ENCODE measurements around the gene PNPLA1. TPM values are rescaled to one million over a fixed set of nuclear protein-coding genes. Genes with fewer than 3 reads are reported as not detected.

Gene PNPLA1
- total RNA-seq, 2 donors from 2014 or later = 2.0 TPM; not detected in 1

DNA sequence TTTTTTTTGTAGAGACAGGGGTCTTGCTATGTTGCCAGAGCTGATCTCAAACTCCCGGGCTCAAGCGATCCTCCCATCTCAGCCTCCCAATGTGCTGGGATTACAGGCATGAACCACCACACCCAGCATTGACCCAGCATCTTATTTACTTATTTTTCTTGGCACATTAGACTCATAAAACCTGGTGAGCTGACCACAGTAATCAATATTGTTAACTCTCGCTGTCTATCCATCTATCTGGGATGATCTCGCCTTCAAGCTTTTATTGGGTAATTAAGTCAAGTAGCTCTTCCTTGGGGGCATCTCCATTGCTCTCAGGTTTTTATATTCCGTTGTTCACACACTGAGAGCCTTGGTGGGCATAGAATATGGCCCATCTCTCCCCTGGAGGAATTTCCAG, 17.0 kb downstream of the PNPLA1 start:
- intact Hi-C loops (cut with DNase I) = no loop called here
- no peak for DNase-seq (ENCODE audit: low spot score)
- no peaks in the 10 kb centered on the region for H3K4me1 ChIP-seq (replicated peaks)
- H3K9me3 ChIP-seq = no peaks in the 10 kb centered on the region
- TF ChIP-seq POLR2A (IDR thresholded peaks at IDR 0.05) (no peak), CTCF (IDR thresholded peaks at IDR 0.05) (no peak), POLR2AphosphoS5 (IDR thresholded peaks at IDR 0.05) (no peak)
- H3K27ac ChIP-seq = no peak overlapping the region
- H3K36me3 ChIP-seq = no peaks in the 10 kb centered on the region
- no peaks in the 10 kb centered on the region for H3K27me3 ChIP-seq (replicated peaks; ENCODE audit: insufficient read depth)
- WGBS = 64% methylated on average over 5 of the region's 5 CpGs
- no peak overlapping the region for H3K4me3 ChIP-seq

- Histone ChIP-seq H3K4me3 (no peak overlapping the region), H3K4me1 (replicated peaks) (no peaks in the 10 kb centered on the region), H3K9me3 (no peaks in the 10 kb centered on the region), H3K27ac (no peak overlapping the region), H3K27me3 (replicated peaks; ENCODE audit: insufficient read depth) (no peaks in the 10 kb centered on the region), H3K36me3 (no peaks in the 10 kb centered on the region)
- no peak for TF ChIP-seq CTCF (IDR thresholded peaks at IDR 0.05)
- no peak for TF ChIP-seq POLR2AphosphoS5 (IDR thresholded peaks at IDR 0.05)
- TF ChIP-seq POLR2A (IDR thresholded peaks at IDR 0.05) = no peak
- no peak for DNase-seq (ENCODE audit: low spot score)
- intact Hi-C loops (cut with DNase I) = no loop called here
- WGBS = 56% methylated on average over 7 of the region's 7 CpGs
These were observed 19.5 kb downstream of the PNPLA1 start for GRCh38 chr6:36289281-36289878.

DNA sequence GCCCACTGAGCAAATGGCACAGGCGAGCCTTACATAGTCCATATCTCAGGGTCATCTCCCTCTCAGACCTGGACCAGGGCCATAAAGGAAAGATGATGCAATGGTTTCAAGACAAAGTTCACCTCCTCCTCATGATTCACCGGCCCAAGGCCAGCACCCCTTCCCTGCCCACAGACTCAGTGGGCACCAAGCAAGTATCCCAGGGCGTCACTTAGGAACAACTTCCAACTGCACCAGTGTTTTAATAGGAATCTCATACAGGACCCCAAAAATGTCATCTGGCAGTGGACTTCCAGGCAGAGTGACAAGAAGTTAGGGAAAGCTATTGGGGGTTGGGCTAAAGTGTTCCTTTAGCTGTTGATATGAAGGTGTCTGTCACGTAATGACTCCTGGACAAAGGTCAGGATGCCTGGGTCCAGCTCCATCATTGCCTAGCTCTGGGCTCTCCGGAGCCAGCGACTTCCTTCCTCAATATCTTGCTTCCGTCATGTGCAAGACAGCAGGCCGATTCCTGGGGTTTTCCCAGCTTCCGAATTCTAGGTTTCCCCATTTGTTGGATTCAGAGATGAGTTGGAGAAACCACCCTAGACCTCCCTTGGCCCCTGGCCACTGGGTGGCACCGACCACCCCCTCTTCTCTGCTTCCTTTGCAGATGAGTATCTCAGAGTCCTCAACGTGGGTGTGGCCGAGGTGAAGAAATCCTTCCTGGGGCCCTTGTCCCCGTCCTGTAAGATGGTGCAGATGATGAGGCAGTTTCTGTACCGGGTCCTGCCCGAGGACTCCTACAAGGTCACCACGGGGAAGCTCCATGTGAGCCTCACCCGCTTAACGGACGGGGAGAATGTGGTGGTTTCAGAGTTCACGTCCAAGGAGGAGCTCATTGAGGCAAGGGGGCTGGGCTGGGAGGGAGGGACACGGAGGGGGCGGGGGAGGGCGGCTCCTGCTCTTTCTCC, 21.1 kb downstream of the PNPLA1 start:
- DNase-seq (ENCODE audit: low spot score) = no peak
- Histone ChIP-seq H3K9me3 (no peaks in the 10 kb centered on the region), H3K4me1 (replicated peaks) (no peaks in the 10 kb centered on the region), H3K36me3 (no peaks in the 10 kb centered on the region), H3K27me3 (replicated peaks; ENCODE audit: insufficient read depth) (no peaks in the 10 kb centered on the region), H3K4me3 (no peak overlapping the region), H3K27ac (no peak overlapping the region)
- intact Hi-C loops (cut with DNase I) = no loop called here
- TF ChIP-seq CTCF (IDR thresholded peaks at IDR 0.05) (no peak), POLR2A (IDR thresholded peaks at IDR 0.05) (no peak), POLR2AphosphoS5 (IDR thresholded peaks at IDR 0.05) (no peak)
- 72% methylated on average over 23 of the region's 23 CpGs for WGBS

DNA sequence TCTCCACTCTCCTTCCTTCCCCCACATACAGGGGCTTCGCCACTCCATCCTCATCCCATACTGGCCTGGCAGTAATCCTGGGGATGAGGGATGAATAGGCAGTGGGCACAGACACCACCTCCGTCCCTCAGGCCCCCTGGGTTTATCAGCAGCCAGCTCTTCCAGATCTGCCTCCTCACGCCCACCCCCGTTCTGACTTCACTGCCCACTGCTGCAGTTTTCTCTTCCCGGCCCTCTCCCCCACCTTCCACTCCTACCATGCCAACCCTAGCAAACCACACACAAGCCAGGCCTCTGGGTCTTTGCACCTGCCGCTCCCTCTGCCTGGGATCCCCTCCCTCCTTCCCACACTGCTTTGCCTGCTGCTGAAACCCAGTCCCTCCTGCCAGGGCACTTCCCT, 22.3 kb downstream of the PNPLA1 start:
- Histone ChIP-seq H3K4me3 (no peak overlapping the region), H3K27me3 (replicated peaks; ENCODE audit: insufficient read depth) (no peaks in the 10 kb centered on the region), H3K36me3 (no peaks in the 10 kb centered on the region), H3K9me3 (no peaks in the 10 kb centered on the region), H3K27ac (no peak overlapping the region), H3K4me1 (replicated peaks) (no peaks in the 10 kb centered on the region)
- DNase-seq (ENCODE audit: low spot score) = no peak
- no peak for TF ChIP-seq POLR2A (IDR thresholded peaks at IDR 0.05)
- TF ChIP-seq CTCF (IDR thresholded peaks at IDR 0.05) = no peak
- TF ChIP-seq POLR2AphosphoS5 (IDR thresholded peaks at IDR 0.05) = no peak
- 82% methylated on average over 6 of the region's 6 CpGs for WGBS
- intact Hi-C loops (cut with DNase I) = no loop called here
